MM.1S (cell line): Measurements from ENCODE around the gene FAM110D.

ENCODE experiments used
- CTCF ChIP-seq: fragments of 300-600 bp; sonication (generic); IDR thresholded peaks from 2 replicates; pipeline ENCODE4 v1.5.1; 2016; ENCODE audit warnings: antibody characterized with exemption, low read length, mixed read lengths
- EZH2 ChIP-seq: fragments of 300-600 bp; sonication (generic); optimal IDR thresholded peaks from 2 replicates; pipeline ENCODE3; 2017; ENCODE audit warnings: low read depth, mild to moderate bottlenecking, antibody characterized with exemption, low read length, mixed read lengths
- EZH2phosphoT487 ChIP-seq: fragments of 300-600 bp; sonication (generic); IDR thresholded peaks from 2 replicates; pipeline ENCODE4 v1.6.1; 2018; ENCODE audit warnings: antibody characterized with exemption, low read length

GRCh38 chr1:26124418-26125331 lies 34.2 kb upstream of the FAM110D start:
- no peak for TF ChIP-seq CTCF
- no peak for TF ChIP-seq EZH2phosphoT487
- no peak for TF ChIP-seq EZH2
